HTR-8/SVneo (cell line): ENCODE measurements around the gene COL9A2.
"Not testable (repeated sequence)": the region's sequence is repeated elsewhere in the genome, so short reads cannot be mapped to it uniquely, and the experiment has no call there.

Experiments used
- DNase-seq: peaks from one replicate; pipeline ENCODE4 v3.0.0; 2011; ENCODE audit warnings: low spot score, mixed read lengths; ENCODE audit not compliant: insufficient read length
- FAIRE-seq: peaks from 2 replicates; lab custom pipeline; 2011; peaks lifted over from hg19 to GRCh38; lab: Jason Lieb, UNC

The COL9A2 gene

DNA sequence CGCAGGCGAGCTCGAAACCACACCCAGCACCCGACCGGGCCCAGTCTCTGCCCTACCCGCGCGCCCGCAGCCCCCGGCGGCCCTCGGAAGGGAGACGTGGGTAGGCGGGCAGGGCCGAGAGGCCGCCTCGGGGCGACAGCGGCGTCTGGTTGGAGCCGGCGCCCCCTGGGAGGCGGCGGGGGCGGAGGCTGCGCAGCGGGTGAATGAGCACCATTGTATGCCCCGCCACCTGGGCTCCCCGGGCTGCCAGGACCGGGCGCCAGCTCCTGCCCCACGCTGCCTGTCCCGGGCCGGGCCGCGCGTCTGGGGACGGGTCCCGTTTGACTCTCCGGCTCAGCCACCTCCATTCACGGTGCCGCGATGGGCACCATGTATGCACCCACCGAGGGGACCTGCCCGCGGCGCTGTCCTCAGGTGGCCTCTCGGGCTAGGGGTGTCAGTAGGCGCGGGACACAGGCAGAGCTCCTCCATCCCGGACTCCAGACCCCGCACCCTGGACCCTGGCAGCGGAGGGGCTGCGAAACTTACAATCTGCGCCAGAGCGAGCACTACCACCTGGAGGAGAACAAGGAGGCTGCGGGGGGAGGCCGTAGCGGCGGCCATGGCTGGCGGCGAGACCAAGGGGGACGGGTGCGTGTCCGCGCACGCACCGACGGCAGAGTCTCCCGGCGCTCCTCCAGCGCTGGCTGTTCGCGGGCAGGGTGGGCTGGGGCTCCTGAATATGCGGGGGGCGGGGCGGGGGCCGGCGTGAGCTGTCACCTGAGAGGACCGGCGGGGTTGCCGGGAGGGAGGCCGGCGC, at the start of gene COL9A2:
TSS of gene COL9A2 (minus strand) at position 692 of the 799 bp plus-strand sequence. CDS start at position 603, 89 bp downstream.
- peak; percentile 26 for DNase-seq

GRCh38 chr1:40363721-40364120, 46.6 kb upstream of the COL9A2 start:
- FAIRE-seq (no peak), DNase-seq (no peak)

More for the DNA sequence above, at the start of gene COL9A2:
- no peak for FAIRE-seq

- DNase-seq (no peak), FAIRE-seq (no peak)
Observed at GRCh38 chr1:40362699-40363098, 45.6 kb upstream of the COL9A2 start.

GRCh38 chr1:40362199-40362598, 45.1 kb upstream of the COL9A2 start:
- DNase-seq = no peak
- FAIRE-seq = no peak

- DNase-seq = no peak
- no peak for FAIRE-seq
Observed at GRCh38 chr1:40361637-40362036, 44.6 kb upstream of the COL9A2 start.

GRCh38 chr1:40361201-40361600, 44.1 kb upstream of the COL9A2 start:
- DNase-seq (no peak), FAIRE-seq (no peak)

DNA sequence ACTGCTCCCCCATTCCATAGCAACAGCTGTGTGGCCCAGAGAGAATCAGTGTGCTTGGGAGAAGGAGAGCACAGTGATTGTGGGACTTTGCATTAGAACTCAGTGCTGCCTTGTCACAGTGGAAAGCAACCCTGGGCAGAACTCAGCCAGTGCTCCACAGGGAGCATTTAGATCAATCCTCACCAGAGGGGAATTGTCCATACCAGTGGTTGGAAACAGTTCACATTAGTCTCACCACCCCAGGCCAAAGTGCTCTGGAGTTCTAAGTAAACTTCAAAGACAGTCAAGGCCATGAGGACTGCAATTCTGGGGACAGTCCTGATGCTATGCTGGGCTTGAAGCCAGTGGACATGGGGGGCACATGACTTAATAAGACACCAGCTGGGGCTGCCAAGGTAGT, 43.5 kb upstream of the COL9A2 start:
- no peak for FAIRE-seq

DNA sequence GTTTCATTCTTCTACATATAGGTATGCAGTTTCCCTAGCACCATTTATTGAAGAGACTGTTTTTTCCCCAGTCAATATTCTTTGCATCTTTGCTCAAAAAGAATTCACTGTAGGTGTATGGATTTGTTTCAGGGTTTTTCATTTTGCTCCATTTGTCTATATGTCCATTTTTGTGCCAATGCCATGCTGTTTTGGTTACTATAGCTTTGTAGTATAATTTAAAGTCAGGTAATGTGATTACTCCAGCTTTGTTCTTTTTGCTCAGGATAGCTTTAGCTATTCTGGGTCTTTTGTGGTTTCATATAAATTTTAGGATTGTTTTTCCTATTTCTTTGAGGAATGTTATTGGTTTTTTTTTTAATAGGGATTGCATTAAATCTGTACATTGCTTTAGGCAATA, 40.5 kb upstream of the COL9A2 start:
- FAIRE-seq (no peak), DNase-seq (no peak)

More for the DNA sequence above, 43.5 kb upstream of the COL9A2 start:
- DNase-seq = no peak

- DNase-seq (no peak), FAIRE-seq (no peak)
Observed at GRCh38 chr1:40353082-40353481, 36.0 kb upstream of the COL9A2 start.

- no peak for DNase-seq
- no peak for FAIRE-seq
Observed at GRCh38 chr1:40352126-40352525, 35.0 kb upstream of the COL9A2 start.

- DNase-seq = no peak
- FAIRE-seq = no peak
Observed at GRCh38 chr1:40351124-40351523, 34.0 kb upstream of the COL9A2 start.

GRCh38 chr1:40350391-40350790, 33.3 kb upstream of the COL9A2 start:
- DNase-seq (no peak), FAIRE-seq (no peak)

GRCh38 chr1:40344597-40344996, 27.5 kb upstream of the COL9A2 start:
- peak; percentile 22 for DNase-seq
- FAIRE-seq = no peak

- not testable (repeated sequence) for DNase-seq, FAIRE-seq
Observed at GRCh38 chr1:40342381-40342717, 25.3 kb upstream of the COL9A2 start.

DNA sequence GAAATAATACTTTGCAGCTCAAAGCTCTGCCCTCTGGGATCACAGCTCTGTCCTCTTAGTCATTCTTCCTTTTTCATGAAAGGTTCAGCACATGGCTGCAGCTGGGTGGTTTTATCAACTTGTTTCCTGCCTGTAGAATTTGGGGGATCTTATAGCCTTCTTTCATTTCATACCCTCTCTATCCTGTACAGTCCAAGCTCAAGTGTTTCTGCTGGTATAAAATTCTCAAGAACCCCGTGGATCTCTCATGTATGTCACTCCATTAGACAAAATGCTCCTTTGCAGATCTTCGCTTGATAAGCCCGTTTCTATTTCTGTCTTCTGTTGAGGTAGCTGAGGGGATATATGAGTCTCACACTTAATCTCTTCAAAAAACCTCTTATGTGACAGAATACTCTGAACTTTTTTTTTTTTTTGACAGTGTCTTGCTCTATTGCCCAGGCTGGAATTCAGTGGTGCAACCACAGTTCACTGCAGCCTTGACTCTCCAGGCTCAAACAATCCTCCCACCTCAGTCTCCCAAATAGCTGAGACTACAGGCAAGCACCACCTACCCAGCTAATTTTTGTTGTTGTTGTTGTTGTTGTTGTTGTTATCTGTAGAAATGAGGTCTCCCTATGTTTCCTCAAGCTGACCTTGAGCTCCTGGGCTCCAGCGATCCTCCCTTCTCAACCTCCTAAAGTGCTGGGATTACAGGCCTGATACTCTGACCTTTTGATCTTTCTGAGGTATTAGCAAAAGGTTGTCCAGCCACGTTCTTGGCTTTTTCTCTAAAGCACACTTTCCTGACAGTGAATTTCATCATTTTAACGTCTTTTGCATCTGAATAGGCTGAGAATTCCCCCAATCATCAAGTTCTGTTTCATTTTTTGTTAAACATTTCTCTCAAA, 24.6 kb upstream of the COL9A2 start:
- DNase-seq (no peak), FAIRE-seq (no peak)

DNA sequence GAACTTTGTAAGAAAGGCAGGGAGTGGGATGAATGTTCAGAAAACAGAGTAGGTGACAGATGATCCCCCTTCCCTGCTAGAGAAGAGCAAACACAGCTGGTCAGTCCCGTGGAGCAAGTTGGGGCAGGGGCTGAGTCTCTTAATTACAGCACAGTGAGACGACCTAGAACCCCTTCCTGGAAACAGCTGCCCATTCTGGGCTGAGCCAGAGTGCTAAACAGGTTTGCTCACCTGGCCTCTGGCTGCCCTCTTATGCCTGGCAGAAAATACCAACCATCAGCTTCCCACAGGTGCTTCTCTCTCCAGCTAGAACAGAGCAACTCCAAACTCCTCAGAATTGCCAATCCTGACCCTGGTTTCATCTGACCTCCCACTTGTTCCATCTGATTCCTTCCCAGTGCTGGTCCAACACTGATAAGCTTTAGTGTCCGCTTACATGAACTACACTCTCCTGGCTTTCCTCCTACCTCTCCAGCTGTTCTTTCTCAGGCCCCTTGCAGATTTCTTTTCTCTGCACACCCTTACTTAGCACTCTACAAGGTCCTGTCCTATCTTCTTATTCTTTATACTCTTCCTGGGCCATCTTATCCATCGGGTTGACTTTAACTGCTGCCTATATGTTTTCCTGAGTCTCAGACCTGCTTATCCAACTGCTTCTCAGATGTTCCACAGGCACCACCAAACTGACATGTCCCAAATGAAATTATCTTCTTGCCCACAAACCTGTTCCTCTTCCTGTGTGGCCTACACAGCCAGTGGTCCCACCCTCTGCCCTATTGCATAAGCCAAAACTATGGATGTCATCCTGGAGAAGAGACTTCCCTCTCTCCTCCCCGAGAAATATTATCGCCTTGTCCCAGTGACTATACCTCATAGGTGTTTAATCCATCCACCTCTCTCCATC, 22.6 kb upstream of the COL9A2 start:
- FAIRE-seq = no peak
- no peak for DNase-seq

GRCh38 chr1:40338745-40339419, 21.8 kb upstream of the COL9A2 start:
- peak; percentile 82 for DNase-seq
- FAIRE-seq = peak; percentile 9

DNA sequence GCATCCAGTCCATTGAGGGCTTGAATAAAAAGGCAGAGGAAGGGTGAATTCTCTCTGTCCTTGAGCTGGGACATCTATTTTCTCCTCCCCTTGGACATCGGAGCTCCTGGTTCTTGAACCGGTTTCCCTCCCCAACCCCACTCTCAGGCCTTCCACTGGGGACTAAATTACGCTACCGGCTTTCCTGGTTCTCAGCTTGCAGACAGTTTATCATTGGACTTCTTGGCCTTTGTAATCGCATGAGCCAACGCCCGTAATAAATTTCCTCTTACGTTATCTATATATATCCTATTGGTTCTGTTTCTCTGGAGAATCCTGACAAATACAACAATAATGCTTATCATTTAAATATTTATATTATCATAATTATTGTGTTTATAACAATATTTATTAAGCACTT, 20.4 kb upstream of the COL9A2 start:
- no peak for DNase-seq
- FAIRE-seq = no peak

DNA sequence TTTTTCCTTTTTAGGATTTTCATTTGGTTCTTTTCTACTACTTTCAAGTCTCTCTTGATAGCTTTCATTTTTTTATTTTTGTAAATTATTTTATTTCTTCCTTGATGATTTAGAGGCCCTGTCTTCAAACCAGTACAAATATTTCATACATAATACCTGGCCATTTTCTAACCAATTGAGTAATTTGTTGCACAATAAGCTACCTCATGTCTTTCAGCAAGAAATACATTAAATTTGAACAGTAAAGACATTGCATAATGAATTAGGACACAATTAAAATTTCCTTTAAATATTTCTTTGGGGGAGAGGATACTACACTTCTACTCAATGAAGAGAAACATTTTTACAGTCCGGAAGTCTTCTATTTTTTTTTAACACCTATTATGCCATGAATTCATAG, 15.6 kb upstream of the COL9A2 start:
- DNase-seq (no peak), FAIRE-seq (no peak)

DNA sequence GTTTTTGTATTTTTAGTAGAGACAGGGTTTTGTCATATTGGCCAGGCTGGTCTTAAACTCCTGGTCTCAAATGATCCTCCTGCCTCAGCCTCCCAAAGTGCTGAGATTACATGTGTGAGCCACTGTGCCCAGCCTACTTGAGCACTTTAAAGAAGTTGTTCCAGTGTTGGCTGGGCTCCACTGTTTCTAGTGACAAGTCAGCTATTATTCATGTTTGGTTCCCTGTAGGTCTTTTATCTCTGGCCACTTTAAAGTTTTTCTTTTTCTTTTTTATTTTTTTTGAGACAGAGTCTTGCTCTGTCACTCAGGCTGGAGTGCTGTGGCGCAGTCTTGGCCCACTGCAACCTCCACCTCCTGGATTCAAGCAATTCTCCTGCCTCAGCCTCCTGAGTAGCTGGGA, 14.3 kb upstream of the COL9A2 start:
- not testable (repeated sequence) for FAIRE-seq, DNase-seq
